ENCODE measurements around the gene CDY1B. TPM values are rescaled to one million over a fixed set of nuclear protein-coding genes. Genes with fewer than 3 reads are reported as not detected.

The CDY1B gene
- not detected in 2 replicates for total RNA-seq

GRCh38 chrY:24047919-24048318, at the start of gene CDY1B:
Gene CDY1B (minus strand): TSS chrY:24048019. CDS start chrY:24047688, 331 bp downstream.

Measured in dermis lymphatic vessel endothelial cell (primary cell).